ENCODE measurements around the gene ATP2B1. TPM values are rescaled to one million over a fixed set of nuclear protein-coding genes. Genes with fewer than 3 reads are reported as not detected.

ATP2B1 gene
- total and polyA plus RNA-seq, 2 donors (not counting 3 experiments of a cell fraction or from before 2014, with no cell fraction given), result 6.4 to 28.0 TPM

DNA sequence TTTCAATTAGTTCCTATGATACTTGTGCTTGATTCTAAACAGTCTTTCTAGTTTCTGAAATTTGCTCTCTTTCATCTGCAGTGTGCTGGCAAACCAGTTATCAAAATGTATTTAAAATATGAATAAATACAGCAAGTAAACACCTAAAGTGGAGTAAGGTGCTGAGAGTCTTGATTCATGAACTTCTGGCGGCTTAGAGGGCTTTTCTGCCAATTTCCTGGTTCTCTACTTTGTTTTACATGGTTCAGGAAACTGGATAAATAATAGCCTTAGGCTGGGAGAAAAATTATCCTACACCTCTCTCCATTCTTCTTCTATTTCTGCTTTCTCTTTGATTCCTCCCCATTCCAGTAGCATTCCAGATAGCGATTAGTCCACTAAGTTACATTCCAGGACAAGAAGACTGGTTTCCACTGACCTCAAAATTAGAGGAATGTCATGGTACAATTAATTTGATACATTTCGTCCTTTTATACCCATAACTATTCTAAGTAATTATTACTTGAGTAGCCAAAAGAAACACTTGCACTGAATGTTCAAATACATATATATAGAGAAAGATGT is 14.9 kb downstream of the ATP2B1 start:
- H3K9ac ChIP-seq (replicated peaks; ENCODE audit: extremely low read depth, insufficient read depth, low read length), result no peak overlapping the region
- H3K4me3 ChIP-seq (replicated peaks in 1 of 3; ENCODE audit: insufficient read depth in 1 of 3, low read depth in 1 of 3, low read length in 3 of 3), result no peak overlapping the region
- DNase-seq (ENCODE audit: low read depth, low spot score) (peak; percentile 28), FAIRE-seq (peak; percentile 26)
- no peaks in the 10 kb centered on the region for H3K9me3 ChIP-seq (replicated peaks; ENCODE audit: control insufficient read depth, insufficient read depth, low read length)
- H3K4me1 ChIP-seq (ENCODE audit: control insufficient read depth, extremely low read depth, insufficient read depth, low read length), result peaks cover 2% of the 10 kb centered on the region
- no peak overlapping the region for H2AFZ ChIP-seq (ENCODE audit: low read depth, low read length)
- H3K27ac ChIP-seq (ENCODE audit: insufficient read depth, low read depth, low read length), result no peak overlapping the region
- ChIA-PET POLR2A (no interaction called here), CTCF (interaction anchor here (0.6 to 1.4 kb wide), 2 partner anchors 36 to 54 kb away, joined by 3 to 4 read pairs; no protein-coding TSS in a partner anchor)
- no peak overlapping the region for H3K4me2 ChIP-seq (ENCODE audit: insufficient read depth, low read length)
- TF ChIP-seq GATA2 (IDR thresholded peaks at IDR 0.05; ENCODE audit: insufficient read depth, insufficient read length, low read depth, low read length) (no peak), POLR2AphosphoS5 (IDR thresholded peaks at IDR 0.05; ENCODE audit: insufficient read depth, low read depth, low read length) (no peak), JUN (IDR thresholded peaks at IDR 0.05; ENCODE audit: borderline replicate concordance, insufficient read depth, insufficient read length, low read depth) (no peak), MYC (IDR thresholded peaks at IDR 0.05; ENCODE audit: low read depth, low read length) (no peak), EZH2 (IDR thresholded peaks at IDR 0.05; ENCODE audit: borderline replicate concordance, low read depth, low read length, severe bottlenecking) (no peak), FOS (IDR thresholded peaks at IDR 0.05; ENCODE audit: borderline replicate concordance, insufficient read depth, low read length) (no peak), POLR2A (IDR thresholded peaks at IDR 0.05; ENCODE audit: low read depth, low read length) (no peak)
- TF ChIP-seq, protein P1, sequence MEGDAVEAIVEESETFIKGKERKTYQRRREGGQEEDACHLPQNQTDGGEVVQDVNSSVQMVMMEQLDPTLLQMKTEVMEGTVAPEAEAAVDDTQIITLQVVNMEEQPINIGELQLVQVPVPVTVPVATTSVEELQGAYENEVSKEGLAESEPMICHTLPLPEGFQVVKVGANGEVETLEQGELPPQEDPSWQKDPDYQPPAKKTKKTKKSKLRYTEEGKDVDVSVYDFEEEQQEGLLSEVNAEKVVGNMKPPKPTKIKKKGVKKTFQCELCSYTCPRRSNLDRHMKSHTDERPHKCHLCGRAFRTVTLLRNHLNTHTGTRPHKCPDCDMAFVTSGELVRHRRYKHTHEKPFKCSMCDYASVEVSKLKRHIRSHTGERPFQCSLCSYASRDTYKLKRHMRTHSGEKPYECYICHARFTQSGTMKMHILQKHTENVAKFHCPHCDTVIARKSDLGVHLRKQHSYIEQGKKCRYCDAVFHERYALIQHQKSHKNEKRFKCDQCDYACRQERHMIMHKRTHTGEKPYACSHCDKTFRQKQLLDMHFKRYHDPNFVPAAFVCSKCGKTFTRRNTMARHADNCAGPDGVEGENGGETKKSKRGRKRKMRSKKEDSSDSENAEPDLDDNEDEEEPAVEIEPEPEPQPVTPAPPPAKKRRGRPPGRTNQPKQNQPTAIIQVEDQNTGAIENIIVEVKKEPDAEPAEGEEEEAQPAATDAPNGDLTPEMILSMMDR (IDR thresholded peaks at IDR 0.05; ENCODE audit: extremely low read depth in 1 of 2, insufficient read depth in 1 of 2, low read depth in 1 of 2, low read length in 2 of 2), result no peak
- TF ChIP-seq, protein P2, sequence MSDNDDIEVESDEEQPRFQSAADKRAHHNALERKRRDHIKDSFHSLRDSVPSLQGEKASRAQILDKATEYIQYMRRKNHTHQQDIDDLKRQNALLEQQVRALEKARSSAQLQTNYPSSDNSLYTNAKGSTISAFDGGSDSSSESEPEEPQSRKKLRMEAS (IDR thresholded peaks at IDR 0.05; ENCODE audit: insufficient read depth, insufficient read length), result no peak
- intact Hi-C loops (cut with micrococcal nuclease), result no loop called here
- peaks cover 3% of the 10 kb centered on the region for H4K20me1 ChIP-seq (replicated peaks; ENCODE audit: control insufficient read depth, extremely low read depth, insufficient read depth, low read length)
- dilution Hi-C loops (cut with MboI; ENCODE audit: extremely low pct_ligation_motif_present, low sequenced_read_pairs), result no loop called here
- no peaks in the 10 kb centered on the region for H3K36me3 ChIP-seq (ENCODE audit: control insufficient read depth in 2 of 2, extremely low read depth in 1 of 2, insufficient read depth in 2 of 2, low read length in 2 of 2)
- peaks cover 2% of the 10 kb centered on the region for H3K79me2 ChIP-seq (ENCODE audit: control insufficient read depth, insufficient read depth, low read length)
- no TSS peak for BruUV-seq (replicated peaks)
- H3K9me1 ChIP-seq (replicated peaks; ENCODE audit: control insufficient read depth, extremely low read depth, insufficient read depth, low read length), result no peaks in the 10 kb centered on the region
- H3K27me3 ChIP-seq (ENCODE audit: control insufficient read depth in 2 of 2, insufficient read depth in 2 of 2, low read length in 2 of 2), result no peaks in the 10 kb centered on the region

All from endothelial cell of umbilical vein (primary cell).